ENCODE data around the gene SPACA4.

The SPACA4 gene

GRCh38 chr19:48569814-48570213 lies 36.7 kb upstream of the SPACA4 start:
- no peak for TF ChIP-seq CTCF (IDR thresholded peaks at IDR 0.05)

GRCh38 chr19:48571378-48572162 lies 35.0 kb upstream of the SPACA4 start:
- TF ChIP-seq CTCF (IDR thresholded peaks at IDR 0.05), result no peak

- TF ChIP-seq CTCF (IDR thresholded peaks at IDR 0.05), result no peak
Measured at GRCh38 chr19:48573163-48573505, 33.4 kb upstream of the SPACA4 start.

- TF ChIP-seq CTCF (IDR thresholded peaks at IDR 0.05), result no peak
Measured at GRCh38 chr19:48575931-48576622, 30.5 kb upstream of the SPACA4 start.

- TF ChIP-seq CTCF (IDR thresholded peaks at IDR 0.05), result no peak
Measured at GRCh38 chr19:48578891-48579290, 27.7 kb upstream of the SPACA4 start.

GRCh38 chr19:48582168-48582567 lies 24.4 kb upstream of the SPACA4 start:
- TF ChIP-seq CTCF (IDR thresholded peaks at IDR 0.05), result no peak

GRCh38 chr19:48587387-48587786 lies 19.2 kb upstream of the SPACA4 start:
- no peak for TF ChIP-seq CTCF (IDR thresholded peaks at IDR 0.05)
